ENCODE results near the gene TRABD2B. TPM values are rescaled to one million over a fixed set of nuclear protein-coding genes. Genes with fewer than 3 reads are reported as not detected.

TRABD2B gene
- total RNA-seq, 1 experiment from 2014 or later, result 0.05 TPM

GRCh38 chr1:47894410-47895278 is 102.5 kb downstream of the TRABD2B start:
- BruUV-seq (replicated peaks), result no TSS peak
- ChIA-PET RAD21 (ENCODE audit: low non-redundant PET in 1 of 2, low total read pairs in 2 of 2, uncharacterized antibody in 2 of 2, unreplicated experiment in 2 of 2) (no interaction called here), CTCF (no interaction called here), POLR2A (no interaction called here)
- Histone ChIP-seq H3K4me1 (ENCODE audit: control insufficient read depth in 1 of 2, insufficient read depth in 2 of 2, low read length in 2 of 2) (peaks cover 5 to 11% of the 10 kb centered on the region in 2 experiments; a peak in 2 of 4 replicates), H3K4me2 (ENCODE audit: low read length) (peak overlapping the region; percentile 48), H3K27ac (ENCODE audit: low read depth, low read length) (no peak overlapping the region), H3K4me3 (replicated peaks in 1 of 2; ENCODE audit: low read depth in 1 of 2, low read length in 2 of 2) (no peak overlapping the region), H3K9ac (ENCODE audit: low read length) (no peak overlapping the region), H3K36me3 (ENCODE audit: control insufficient read depth in 1 of 2, insufficient read depth in 2 of 2, low read length in 2 of 2) (no peaks in the 10 kb centered on the region), H4K20me1 (ENCODE audit: insufficient read depth) (no peaks in the 10 kb centered on the region), H2AFZ (ENCODE audit: low read depth, low read length, poor library complexity, severe bottlenecking) (no peak overlapping the region), H3K27me3 (ENCODE audit: insufficient read depth, low read length) (no peaks in the 10 kb centered on the region), H3K79me2 (ENCODE audit: insufficient read depth, low read length) (no peaks in the 10 kb centered on the region), H3K9me3 (ENCODE audit: control insufficient read depth in 1 of 2, insufficient read depth in 1 of 2, low read depth in 1 of 2, low read length in 2 of 2) (no peaks in the 10 kb centered on the region), H3K9me2 (ENCODE audit: insufficient read depth) (no peaks in the 10 kb centered on the region)
- peak; percentile 81 for ATAC-seq
- intact Hi-C loops (cut with micrococcal nuclease), result no loop called here
- no peak for DNase-seq (ENCODE audit: low read depth, low spot score)
- TF ChIP-seq SRF (IDR thresholded peaks at IDR 0.05; ENCODE audit: low read depth), result no peak
- no peak for TF ChIP-seq EZH2 (IDR thresholded peaks at IDR 0.05)
- peak; percentile 52; the same call in 1 of the 2 replicates for TF ChIP-seq CBX3 (IDR thresholded peaks at IDR 0.05; ENCODE audit: low read depth)
- peak; percentile 24; the same call in 1 of the 2 replicates for TF ChIP-seq SP1 (IDR thresholded peaks at IDR 0.05; ENCODE audit: low read depth)
- TF ChIP-seq ATF3 (IDR thresholded peaks at IDR 0.05), result no peak
- no peak for TF ChIP-seq CTCF (IDR thresholded peaks at IDR 0.05 in 2 of 3, conservative IDR thresholded peaks at IDR 0.05 in 1 of 3; ENCODE audit: borderline replicate concordance in 1 of 3, insufficient read depth in 1 of 3, low read depth in 2 of 3, low read length in 2 of 3)
- no peak for TF ChIP-seq ZNF274 (IDR thresholded peaks at IDR 0.05; ENCODE audit: low read depth, low read length)
- no peak for TF ChIP-seq REST (IDR thresholded peaks at IDR 0.05; ENCODE audit: low read depth)
- no peak for TF ChIP-seq EZH2phosphoT487 (IDR thresholded peaks at IDR 0.05; ENCODE audit: borderline replicate concordance)
- TF ChIP-seq TCF7L2 (IDR thresholded peaks at IDR 0.05; ENCODE audit: borderline replicate concordance, extremely low read depth, insufficient read depth, insufficient read length), result no peak
- TF ChIP-seq RAD21 (IDR thresholded peaks at IDR 0.05; ENCODE audit: low read depth), result no peak
- TF ChIP-seq EGR1 (IDR thresholded peaks at IDR 0.05; ENCODE audit: low read depth), result no peak
- TF ChIP-seq MAX (IDR thresholded peaks at IDR 0.05), result peak; percentile 86
- no peak for TF ChIP-seq ZBTB33 (IDR thresholded peaks at IDR 0.05; ENCODE audit: extremely low read depth, insufficient replicate concordance, low read length)
- TF ChIP-seq YY1 (IDR thresholded peaks at IDR 0.05; ENCODE audit: extremely low read depth, insufficient replicate concordance, low read depth, low read length), result no peak
- no peak for TF ChIP-seq POLR2A (IDR thresholded peaks at IDR 0.05; ENCODE audit: borderline replicate concordance, extremely low read depth, insufficient read depth, insufficient read length)
- 0 out of 2 replicates have a peak, but pooled peaks have one; percentile 22 for TF ChIP-seq JUND (IDR thresholded peaks at IDR 0.05)
- no peak for TF ChIP-seq POLR2AphosphoS5 (IDR thresholded peaks at IDR 0.05; ENCODE audit: low read depth, low read length)
- TF ChIP-seq SIN3A (IDR thresholded peaks at IDR 0.05; ENCODE audit: low read depth), result no peak

Measured in HCT116 (cell line).